ENCODE measurements around the gene MFAP4.

The MFAP4 gene

GRCh38 chr17:19391432-19391831 is 4.4 kb upstream of the MFAP4 start:
- Histone ChIP-seq H3K9me2 (replicated peaks; ENCODE audit: insufficient read depth, low read length) (no peaks in the 10 kb centered on the region), H3K4me2 (ENCODE audit: low read depth, low read length, poor library complexity, severe bottlenecking) (no peak overlapping the region), H3K27ac (ENCODE audit: low read depth, low read length) (no peak overlapping the region), H3K36me3 (ENCODE audit: low read length) (no peaks in the 10 kb centered on the region), H3K9me3 (ENCODE audit: insufficient read depth, low read length) (no peaks in the 10 kb centered on the region), H3K9ac (ENCODE audit: low read length) (no peak overlapping the region), H2AFZ (ENCODE audit: low read depth, low read length, severe bottlenecking) (no peak overlapping the region), H3K79me2 (ENCODE audit: insufficient read depth, low read length) (no peaks in the 10 kb centered on the region), H4K20me1 (ENCODE audit: low read depth, low read length) (no peaks in the 10 kb centered on the region), H3K27me3 (ENCODE audit: low read length) (no peaks in the 10 kb centered on the region), H3K4me3 (ENCODE audit: insufficient read depth, low read length, poor library complexity, severe bottlenecking) (no peak overlapping the region), H3F3A (ENCODE audit: insufficient read depth) (no peaks in the 10 kb centered on the region)
- TF ChIP-seq CTCF (IDR thresholded peaks at IDR 0.05; ENCODE audit: insufficient read depth, low read length, poor library complexity, severe bottlenecking) (no peak), EZH2phosphoT487 (conservative IDR thresholded peaks at IDR 0.05; ENCODE audit: low read length) (no peak)

- Histone ChIP-seq H3K79me2 (ENCODE audit: insufficient read depth, low read length) (no peaks in the 10 kb centered on the region), H3K27me3 (ENCODE audit: low read length) (no peaks in the 10 kb centered on the region), H3K4me3 (ENCODE audit: insufficient read depth, low read length, poor library complexity, severe bottlenecking) (no peak overlapping the region), H4K20me1 (ENCODE audit: low read depth, low read length) (no peaks in the 10 kb centered on the region), H3F3A (ENCODE audit: insufficient read depth) (no peaks in the 10 kb centered on the region), H2AFZ (ENCODE audit: low read depth, low read length, severe bottlenecking) (no peak overlapping the region), H3K9ac (ENCODE audit: low read length) (no peak overlapping the region), H3K4me2 (ENCODE audit: low read depth, low read length, poor library complexity, severe bottlenecking) (no peak overlapping the region), H3K9me2 (replicated peaks; ENCODE audit: insufficient read depth, low read length) (no peaks in the 10 kb centered on the region), H3K27ac (ENCODE audit: low read depth, low read length) (no peak overlapping the region), H3K36me3 (ENCODE audit: low read length) (no peaks in the 10 kb centered on the region), H3K9me3 (ENCODE audit: insufficient read depth, low read length) (no peaks in the 10 kb centered on the region)
- TF ChIP-seq EZH2phosphoT487 (conservative IDR thresholded peaks at IDR 0.05; ENCODE audit: low read length) = no peak
- TF ChIP-seq CTCF (IDR thresholded peaks at IDR 0.05; ENCODE audit: insufficient read depth, low read length, poor library complexity, severe bottlenecking) = no peak
Measured at GRCh38 chr17:19390951-19391350, 4.0 kb upstream of the MFAP4 start.

GRCh38 chr17:19388791-19389785 is 2.1 kb upstream of the MFAP4 start:
- Histone ChIP-seq H3K79me2 (ENCODE audit: insufficient read depth, low read length) (no peaks in the 10 kb centered on the region), H3F3A (ENCODE audit: insufficient read depth) (no peaks in the 10 kb centered on the region), H3K4me3 (ENCODE audit: insufficient read depth, low read length, poor library complexity, severe bottlenecking) (no peak overlapping the region), H2AFZ (ENCODE audit: low read depth, low read length, severe bottlenecking) (no peak overlapping the region), H3K9me3 (ENCODE audit: insufficient read depth, low read length) (no peaks in the 10 kb centered on the region), H3K9ac (ENCODE audit: low read length) (no peak overlapping the region), H4K20me1 (ENCODE audit: low read depth, low read length) (no peaks in the 10 kb centered on the region), H3K27me3 (ENCODE audit: low read length) (no peaks in the 10 kb centered on the region), H3K36me3 (ENCODE audit: low read length) (no peaks in the 10 kb centered on the region), H3K9me2 (replicated peaks; ENCODE audit: insufficient read depth, low read length) (no peaks in the 10 kb centered on the region), H3K4me2 (ENCODE audit: low read depth, low read length, poor library complexity, severe bottlenecking) (no peak overlapping the region), H3K27ac (ENCODE audit: low read depth, low read length) (no peak overlapping the region)
- TF ChIP-seq CTCF (IDR thresholded peaks at IDR 0.05; ENCODE audit: insufficient read depth, low read length, poor library complexity, severe bottlenecking) (no peak), EZH2phosphoT487 (conservative IDR thresholded peaks at IDR 0.05; ENCODE audit: low read length) (no peak)
